ENCODE measurements around the gene SNRPB2. TPM values are rescaled to one million over a fixed set of nuclear protein-coding genes. Genes with fewer than 3 reads are reported as not detected.

SNRPB2 gene
- total RNA-seq, 2 experiments from 2014 or later: 50.0 to 97.2 TPM

DNA sequence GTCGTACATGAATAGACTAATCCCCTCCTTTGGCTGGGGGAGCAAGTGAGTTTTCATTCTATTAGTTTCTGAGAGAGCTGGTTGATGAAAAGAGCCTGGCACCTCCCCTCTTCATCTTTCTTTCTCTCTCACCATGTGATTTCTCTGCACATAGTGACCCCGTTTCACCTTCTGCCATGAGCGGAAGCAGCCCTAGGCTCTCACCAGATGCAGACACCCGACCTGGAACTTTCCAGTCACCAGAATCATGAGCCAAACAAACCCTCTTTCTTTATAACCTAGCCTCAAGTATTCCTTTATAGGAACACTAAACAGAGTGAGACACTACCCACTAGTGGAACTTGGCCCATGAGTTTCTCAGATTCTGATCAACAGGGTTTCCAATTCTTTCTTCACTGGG, 34.7 kb downstream of the SNRPB2 start:
- no peaks in the 10 kb centered on the region for H3K36me3 ChIP-seq (ENCODE audit: insufficient read depth, low read length)
- peaks cover 3% of the 10 kb centered on the region for H3K4me1 ChIP-seq (ENCODE audit: insufficient read depth, low read length, poor library complexity, severe bottlenecking)
- no peak for DNase-seq (ENCODE audit: low spot score)
- ChIA-PET POLR2A (interaction anchor here (0.6 to 0.8 kb wide), 3 partner anchors 40 to 477 kb away, joined by 3 read pairs; no protein-coding TSS in a partner anchor), CTCF (ENCODE audit: unreplicated experiment) (no interaction called here)
- H3K4me2 ChIP-seq (ENCODE audit: low read length): no peak overlapping the region
- no peak overlapping the region for H3K27ac ChIP-seq (ENCODE audit: low read depth, low read length, poor library complexity, severe bottlenecking)
- no peak overlapping the region for H3K4me3 ChIP-seq (ENCODE audit: low read depth, low read length, poor library complexity, severe bottlenecking)
- H3K9me3 ChIP-seq (ENCODE audit: low read length): no peaks in the 10 kb centered on the region
- H4K20me1 ChIP-seq (ENCODE audit: insufficient read depth, low read length): no peaks in the 10 kb centered on the region
- no peak for TF ChIP-seq EZH2phosphoT487 (IDR thresholded peaks at IDR 0.05; ENCODE audit: borderline replicate concordance, low read depth, low read length)
- TF ChIP-seq, protein P1, sequence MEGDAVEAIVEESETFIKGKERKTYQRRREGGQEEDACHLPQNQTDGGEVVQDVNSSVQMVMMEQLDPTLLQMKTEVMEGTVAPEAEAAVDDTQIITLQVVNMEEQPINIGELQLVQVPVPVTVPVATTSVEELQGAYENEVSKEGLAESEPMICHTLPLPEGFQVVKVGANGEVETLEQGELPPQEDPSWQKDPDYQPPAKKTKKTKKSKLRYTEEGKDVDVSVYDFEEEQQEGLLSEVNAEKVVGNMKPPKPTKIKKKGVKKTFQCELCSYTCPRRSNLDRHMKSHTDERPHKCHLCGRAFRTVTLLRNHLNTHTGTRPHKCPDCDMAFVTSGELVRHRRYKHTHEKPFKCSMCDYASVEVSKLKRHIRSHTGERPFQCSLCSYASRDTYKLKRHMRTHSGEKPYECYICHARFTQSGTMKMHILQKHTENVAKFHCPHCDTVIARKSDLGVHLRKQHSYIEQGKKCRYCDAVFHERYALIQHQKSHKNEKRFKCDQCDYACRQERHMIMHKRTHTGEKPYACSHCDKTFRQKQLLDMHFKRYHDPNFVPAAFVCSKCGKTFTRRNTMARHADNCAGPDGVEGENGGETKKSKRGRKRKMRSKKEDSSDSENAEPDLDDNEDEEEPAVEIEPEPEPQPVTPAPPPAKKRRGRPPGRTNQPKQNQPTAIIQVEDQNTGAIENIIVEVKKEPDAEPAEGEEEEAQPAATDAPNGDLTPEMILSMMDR (conservative IDR thresholded peaks at IDR 0.05; ENCODE audit: low read length): no peak
- H2AFZ ChIP-seq (ENCODE audit: low read length): no peak overlapping the region
- intact Hi-C loops (cut with micrococcal nuclease; ENCODE audit: unreplicated experiment): no loop called here
- H3K9me2 ChIP-seq (ENCODE audit: insufficient read depth, low read length): no peaks in the 10 kb centered on the region
- H3K79me2 ChIP-seq (ENCODE audit: insufficient read depth, low read depth, low read length): no peaks in the 10 kb centered on the region
- no TSS peak for BruUV-seq (replicated peaks)

DNA sequence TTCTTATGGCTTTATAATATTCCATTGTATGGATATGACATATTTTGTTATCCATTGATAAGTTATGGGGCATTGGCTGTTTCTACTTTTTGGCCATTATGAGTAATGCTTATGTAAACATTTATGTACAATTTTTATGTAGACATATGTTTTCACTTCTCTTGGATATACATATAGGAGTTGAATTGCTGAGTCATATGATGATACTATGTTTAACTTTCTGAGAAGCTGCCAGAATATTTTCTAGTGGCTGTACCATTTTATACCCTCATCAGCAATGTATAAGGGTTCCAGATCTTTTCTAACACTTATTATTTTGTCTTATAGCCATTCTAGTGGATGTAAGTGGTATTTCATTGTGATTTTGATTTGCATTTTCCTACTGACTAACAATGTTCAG, 41.4 kb downstream of the SNRPB2 start:
- no TSS peak for BruUV-seq (replicated peaks)
- ChIA-PET CTCF (ENCODE audit: unreplicated experiment) (no interaction called here), POLR2A (no interaction called here)
- H3K9me3 ChIP-seq (ENCODE audit: low read length): no peaks in the 10 kb centered on the region
- no peaks in the 10 kb centered on the region for H3K79me2 ChIP-seq (ENCODE audit: insufficient read depth, low read depth, low read length)
- H3K9me2 ChIP-seq (ENCODE audit: insufficient read depth, low read length): no peaks in the 10 kb centered on the region
- no peak overlapping the region for H3K4me2 ChIP-seq (ENCODE audit: low read length)
- no peaks in the 10 kb centered on the region for H4K20me1 ChIP-seq (ENCODE audit: insufficient read depth, low read length)
- DNase-seq (ENCODE audit: low spot score): no peak
- no peaks in the 10 kb centered on the region for H3K4me1 ChIP-seq (ENCODE audit: insufficient read depth, low read length, poor library complexity, severe bottlenecking)
- no peak overlapping the region for H3K4me3 ChIP-seq (ENCODE audit: low read depth, low read length, poor library complexity, severe bottlenecking)
- intact Hi-C loops (cut with micrococcal nuclease; ENCODE audit: unreplicated experiment): no loop called here
- TF ChIP-seq EZH2phosphoT487 (IDR thresholded peaks at IDR 0.05; ENCODE audit: borderline replicate concordance, low read depth, low read length): no peak
- TF ChIP-seq, protein P1 (conservative IDR thresholded peaks at IDR 0.05; ENCODE audit: low read length): no peak
- no peak overlapping the region for H3K27ac ChIP-seq (ENCODE audit: low read depth, low read length, poor library complexity, severe bottlenecking)
- no peaks in the 10 kb centered on the region for H3K36me3 ChIP-seq (ENCODE audit: insufficient read depth, low read length)
- H2AFZ ChIP-seq (ENCODE audit: low read length): no peak overlapping the region

DNA sequence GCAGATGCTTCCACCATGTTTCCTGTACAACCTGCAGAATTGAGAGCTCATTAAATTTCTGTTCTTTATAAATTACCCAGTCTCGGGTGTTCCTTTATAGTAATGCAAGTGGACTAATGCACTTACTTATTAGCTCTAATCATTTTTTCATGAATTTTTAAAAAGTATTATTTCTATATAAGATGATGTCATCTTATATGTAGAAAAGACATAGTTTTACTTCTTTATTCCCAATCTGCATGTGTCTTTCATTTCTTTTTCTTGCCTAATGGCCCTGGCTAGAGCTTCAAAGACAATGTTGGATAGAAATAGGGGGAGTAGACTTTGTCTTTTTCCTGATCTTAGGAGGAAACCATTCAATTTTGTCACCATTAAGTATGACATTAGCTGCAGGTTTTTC, 46.1 kb downstream of the SNRPB2 start:
- CTCF ChIA-PET (ENCODE audit: unreplicated experiment): no interaction called here
- intact Hi-C loops (cut with micrococcal nuclease; ENCODE audit: unreplicated experiment): no loop called here

More for the DNA sequence above, 46.1 kb downstream of the SNRPB2 start:
- DNase-seq (ENCODE audit: low spot score): no peak
- no peaks in the 10 kb centered on the region for H3K36me3 ChIP-seq (ENCODE audit: insufficient read depth, low read length)
- TF ChIP-seq, protein P1 (conservative IDR thresholded peaks at IDR 0.05; ENCODE audit: low read length): no peak
- no peak for TF ChIP-seq EZH2phosphoT487 (IDR thresholded peaks at IDR 0.05; ENCODE audit: borderline replicate concordance, low read depth, low read length)
- POLR2A ChIA-PET: no interaction called here
- BruUV-seq (replicated peaks): no TSS peak
- H3K9me3 ChIP-seq (ENCODE audit: low read length): no peaks in the 10 kb centered on the region
- no peaks in the 10 kb centered on the region for H4K20me1 ChIP-seq (ENCODE audit: insufficient read depth, low read length)
- no peak overlapping the region for H2AFZ ChIP-seq (ENCODE audit: low read length)
- no peaks in the 10 kb centered on the region for H3K9me2 ChIP-seq (ENCODE audit: insufficient read depth, low read length)
- H3K4me3 ChIP-seq (ENCODE audit: low read depth, low read length, poor library complexity, severe bottlenecking): no peak overlapping the region
- H3K79me2 ChIP-seq (ENCODE audit: insufficient read depth, low read depth, low read length): no peaks in the 10 kb centered on the region
- H3K27ac ChIP-seq (ENCODE audit: low read depth, low read length, poor library complexity, severe bottlenecking): no peak overlapping the region
- no peaks in the 10 kb centered on the region for H3K4me1 ChIP-seq (ENCODE audit: insufficient read depth, low read length, poor library complexity, severe bottlenecking)
- H3K4me2 ChIP-seq (ENCODE audit: low read length): no peak overlapping the region

Measured in OCI-LY7 (cell line).